CD4-positive, alpha-beta T cell (primary cell): ENCODE results near the gene NKX2-8. TPM values are rescaled to one million over a fixed set of nuclear protein-coding genes. Genes with fewer than 3 reads are reported as not detected.

Experiments used
- ATAC-seq: fragments of 200-7000 bp; cut with Tn5 transposase; one replicate; pipeline ENCODE4 v1.10.0; 2022; ENCODE audit warnings: mild to moderate bottlenecking; ENCODE audit not compliant: poor library complexity
- CTCF ChIA-PET: fragments of 350-600 bp; sonication (Branson Sonifier 250); formaldehyde crosslinking; loops from one replicate; lab custom pipeline; 2021; ENCODE audit warnings: antibody characterized with exemption, inconsistent platforms; lab: Charles Lee
- POLR2A ChIA-PET: fragments of 350-600 bp; sonication (Branson Sonifier 250); formaldehyde crosslinking; loops from one replicate; lab custom pipeline; 2021; ENCODE audit warnings: antibody characterized with exemption, inconsistent platforms; lab: Charles Lee
- DNase-seq, 14 experiments: peaks; one replicate each; pipeline ENCODE4 v3.0.0-alpha.2; 2013 to 2020; ENCODE audit warnings: mixed read lengths in 2 of 14
- H3K27ac ChIP-seq, 2 donors: one replicate each; pipeline versions ENCODE4 v1.5.1 to v1.7.0; 2013; ENCODE audit warnings: low read length in 2 of 2, low read depth in 1 of 2, mild to moderate bottlenecking in 1 of 2
- H3K27me3 ChIP-seq, 2 experiments: 1 replicate in 1 of 2; 2 replicates in 1 of 2; pipeline versions ENCODE4 v1.6.1 to v1.7.0; 2013; ENCODE audit warnings: low read length in 2 of 2, control low read depth in 1 of 2, mild to moderate bottlenecking in 1 of 2, moderate library complexity in 1 of 2; ENCODE audit not compliant: insufficient read depth in 2 of 2, control insufficient read depth in 1 of 2
- H3K36me3 ChIP-seq: one replicate; pipeline ENCODE4 v1.6.1; 2013; ENCODE audit warnings: low read length, control low read depth; ENCODE audit not compliant: insufficient read depth
- H3K4me1 ChIP-seq: one replicate; pipeline ENCODE4 v1.6.1; 2013; ENCODE audit warnings: low read length, control low read depth; ENCODE audit not compliant: insufficient read depth
- H3K4me3 ChIP-seq: one replicate; pipeline ENCODE4 v1.5.1; 2013; ENCODE audit warnings: mild to moderate bottlenecking, low read length, moderate library complexity
- H3K9me3 ChIP-seq, 2 experiments: 1 replicate in 1 of 2; 2 replicates in 1 of 2; pipeline versions ENCODE4 v1.6.1 to v1.7.0; 2013; ENCODE audit warnings: low read length in 2 of 2, mild to moderate bottlenecking in 2 of 2, control low read depth in 1 of 2, moderate library complexity in 1 of 2; ENCODE audit not compliant: control insufficient read depth in 1 of 2, insufficient read depth in 1 of 2
- H3K27ac Mint-ChIP-seq: one replicate; pipeline ENCODE4 v1.8.0; 2020; ENCODE audit warnings: mixed read lengths
- H3K27me3 Mint-ChIP-seq: one replicate; pipeline ENCODE4 v1.8.0; 2021; ENCODE audit warnings: mixed read lengths
- H3K36me3 Mint-ChIP-seq: one replicate; pipeline ENCODE4 v1.8.0; 2021; ENCODE audit warnings: low read depth, mixed read lengths
- H3K4me1 Mint-ChIP-seq: one replicate; pipeline ENCODE4 v1.8.0; 2021; ENCODE audit warnings: low read depth, mixed read lengths
- H3K4me3 Mint-ChIP-seq: one replicate; pipeline ENCODE4 v1.8.0; 2020; ENCODE audit warnings: mild to moderate bottlenecking, mixed read lengths
- H3K9me3 Mint-ChIP-seq: one replicate; pipeline ENCODE4 v1.8.0; 2020; ENCODE audit warnings: mixed read lengths
- CTCF ChIP-seq: fragments of 200-600 bp; IDR thresholded peaks from one replicate; pipeline ENCODE4 v1.8.0; 2022; ENCODE audit warnings: antibody characterized with exemption, mild to moderate bottlenecking
- intact Hi-C, 2 experiments: fragments of 100-400 bp; cut with DNase I in 1 of 2; cut with micrococcal nuclease in 1 of 2; formaldehyde crosslinking; loops; one replicate each; pipeline versions ENCODE4 v1.15.1 to v1.9.0; 2023 to 2025; cut with DNase I, micrococcal nuclease
- total RNA-seq, 174 experiments: library from RNA in 2 of 174; stranded (reverse) in 2 of 174; gene quantifications; one replicate each; pipeline ENCODE4 v1.2.3 and lab custom pipeline; 2021 to 2026

Gene NKX2-8
- total RNA-seq, 2 experiments from 2014 or later = not detected

- Histone ChIP-seq H3K27ac (no peak overlapping the region), H3K36me3 (no peaks in the 10 kb centered on the region), H3K27me3 (peaks cover 0 to 5% of the 10 kb centered on the region in 2 experiments), H3K4me3 (no peak overlapping the region), H3K9me3 (no peaks in the 10 kb centered on the region), H3K4me1 (no peaks in the 10 kb centered on the region)
- Mint-ChIP-seq H3K36me3 (no peaks in the 10 kb centered on the region), H3K4me1 (no peaks in the 10 kb centered on the region), H3K27me3 (peaks cover 44% of the 10 kb centered on the region), H3K9me3 (no peaks in the 10 kb centered on the region), H3K4me3 (no peak overlapping the region), H3K27ac (no peak overlapping the region)
- ChIA-PET CTCF (no interaction called here), POLR2A (no interaction called here)
- intact Hi-C loops = loop anchor here (10.0 kb wide), 1 partner anchor 721 kb away; no protein-coding TSS in a partner anchor
- DNase-seq (no peak), ATAC-seq (no peak)
- TF ChIP-seq CTCF = no peak
Measured at GRCh38 chr14:36605506-36605857, 23.1 kb upstream of the NKX2-8 start.

- Mint-ChIP-seq H3K4me3 (no peak overlapping the region), H3K4me1 (no peaks in the 10 kb centered on the region), H3K36me3 (no peaks in the 10 kb centered on the region), H3K27ac (no peak overlapping the region), H3K27me3 (peaks cover 43% of the 10 kb centered on the region), H3K9me3 (no peaks in the 10 kb centered on the region)
- Histone ChIP-seq H3K27me3 (peaks cover 0 to 5% of the 10 kb centered on the region in 2 experiments), H3K4me1 (no peaks in the 10 kb centered on the region), H3K9me3 (no peaks in the 10 kb centered on the region), H3K4me3 (no peak overlapping the region), H3K36me3 (no peaks in the 10 kb centered on the region), H3K27ac (no peak overlapping the region)
- POLR2A ChIA-PET = no interaction called here
- CTCF ChIA-PET = no interaction called here
- intact Hi-C loops = loop anchor here (10.0 kb wide), 1 partner anchor 720 kb away; no protein-coding TSS in a partner anchor
- ATAC-seq (no peak), DNase-seq (peak in 5 of 14 experiments; percentile 1 to 54 (median 40))
- peak; percentile 74 for TF ChIP-seq CTCF
Measured at GRCh38 chr14:36604757-36605505, 22.5 kb upstream of the NKX2-8 start.

- no peaks in the 10 kb centered on the region for H3K9me3 Mint-ChIP-seq
- no peaks in the 10 kb centered on the region for H3K4me1 ChIP-seq
- no peak overlapping the region for H3K27ac ChIP-seq
- peaks cover 0 to 3% of the 10 kb centered on the region in 2 experiments for H3K27me3 ChIP-seq
- H3K36me3 ChIP-seq = no peaks in the 10 kb centered on the region
- no peaks in the 10 kb centered on the region for H3K9me3 ChIP-seq
- peaks cover 50% of the 10 kb centered on the region for H3K27me3 Mint-ChIP-seq
- H3K27ac Mint-ChIP-seq = no peak overlapping the region
- H3K36me3 Mint-ChIP-seq = no peaks in the 10 kb centered on the region
- intact Hi-C loops = loop anchor here (10.0 kb wide), 1 partner anchor 716 kb away; no protein-coding TSS in a partner anchor
- ChIA-PET POLR2A (no interaction called here), CTCF (no interaction called here)
- H3K4me1 Mint-ChIP-seq = no peaks in the 10 kb centered on the region
- no peak for ATAC-seq
- no peak for TF ChIP-seq CTCF
- no peak for DNase-seq
- H3K4me3 Mint-ChIP-seq = no peak overlapping the region
- no peak overlapping the region for H3K4me3 ChIP-seq
Measured at GRCh38 chr14:36600431-36600830, 18.0 kb upstream of the NKX2-8 start.
